ENCODE results near the gene RMI1.

DNA sequence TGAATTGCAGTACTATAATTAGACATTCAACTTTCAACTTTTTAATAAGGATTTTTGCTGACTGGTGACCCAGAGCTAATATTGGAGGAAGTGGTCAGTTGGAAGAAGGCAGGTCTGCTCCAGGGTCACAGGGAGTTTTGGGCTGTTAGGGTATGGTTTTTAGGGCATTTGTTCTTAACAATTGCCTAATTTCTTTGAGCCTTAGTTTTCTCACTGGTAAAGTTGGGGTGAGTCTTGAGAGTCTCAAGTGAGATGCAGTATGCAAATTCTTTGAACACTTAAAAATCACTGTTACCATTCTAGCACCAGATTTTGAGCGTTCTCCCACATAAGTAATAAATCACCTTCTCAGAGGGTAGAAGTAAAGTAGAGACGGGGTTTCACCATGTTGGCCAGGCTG is 50.9 kb downstream of the RMI1 start:
- TF ChIP-seq, protein P1, sequence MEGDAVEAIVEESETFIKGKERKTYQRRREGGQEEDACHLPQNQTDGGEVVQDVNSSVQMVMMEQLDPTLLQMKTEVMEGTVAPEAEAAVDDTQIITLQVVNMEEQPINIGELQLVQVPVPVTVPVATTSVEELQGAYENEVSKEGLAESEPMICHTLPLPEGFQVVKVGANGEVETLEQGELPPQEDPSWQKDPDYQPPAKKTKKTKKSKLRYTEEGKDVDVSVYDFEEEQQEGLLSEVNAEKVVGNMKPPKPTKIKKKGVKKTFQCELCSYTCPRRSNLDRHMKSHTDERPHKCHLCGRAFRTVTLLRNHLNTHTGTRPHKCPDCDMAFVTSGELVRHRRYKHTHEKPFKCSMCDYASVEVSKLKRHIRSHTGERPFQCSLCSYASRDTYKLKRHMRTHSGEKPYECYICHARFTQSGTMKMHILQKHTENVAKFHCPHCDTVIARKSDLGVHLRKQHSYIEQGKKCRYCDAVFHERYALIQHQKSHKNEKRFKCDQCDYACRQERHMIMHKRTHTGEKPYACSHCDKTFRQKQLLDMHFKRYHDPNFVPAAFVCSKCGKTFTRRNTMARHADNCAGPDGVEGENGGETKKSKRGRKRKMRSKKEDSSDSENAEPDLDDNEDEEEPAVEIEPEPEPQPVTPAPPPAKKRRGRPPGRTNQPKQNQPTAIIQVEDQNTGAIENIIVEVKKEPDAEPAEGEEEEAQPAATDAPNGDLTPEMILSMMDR (IDR thresholded peaks at IDR 0.05; ENCODE audit: poor library complexity): no peak
- no peak for TF ChIP-seq EZH2 (IDR thresholded peaks at IDR 0.05; ENCODE audit: borderline replicate concordance)
